KMS-11 (cell line): ENCODE measurements around the gene CHD9.

Experiments used
- H2AFZ ChIP-seq: fragments of 200-600 bp; sonication (generic); 2 replicates; pipeline ENCODE4 v1.6.1; 2016; ENCODE audit warnings: antibody characterized with exemption, mixed run types, low read depth
- H3K27ac ChIP-seq: fragments of 200-600 bp; sonication (generic); 2 replicates; pipeline ENCODE4 v1.6.1; 2016; ENCODE audit warnings: mild to moderate bottlenecking, mixed run types
- H3K27me3 ChIP-seq: fragments of 200-600 bp; sonication (generic); 2 replicates; pipeline ENCODE4 v1.6.1; 2017; ENCODE audit warnings: mild to moderate bottlenecking, low read depth, mixed run types, moderate library complexity; ENCODE audit not compliant: insufficient read depth
- H3K36me3 ChIP-seq: fragments of 200-600 bp; sonication (generic); 2 replicates; pipeline ENCODE4 v1.6.1; 2017; ENCODE audit warnings: mild to moderate bottlenecking, mixed run types; ENCODE audit not compliant: insufficient read depth
- H3K4me1 ChIP-seq: fragments of 200-600 bp; sonication (generic); 2 replicates; pipeline ENCODE4 v1.6.1; 2016; ENCODE audit warnings: mild to moderate bottlenecking, low read depth, mixed run types; ENCODE audit not compliant: poor library complexity, severe bottlenecking
- H3K4me2 ChIP-seq: fragments of 200-600 bp; sonication (generic); 2 replicates; pipeline ENCODE4 v1.7.0; 2016; ENCODE audit warnings: mild to moderate bottlenecking, mixed run types
- H3K4me3 ChIP-seq: fragments of 200-600 bp; sonication (generic); IDR thresholded peaks from 2 replicates; pipeline ENCODE4 v1.6.1; 2017; ENCODE audit warnings: low read depth, low read length, mixed read lengths; ENCODE audit not compliant: insufficient read depth
- H3K79me2 ChIP-seq: fragments of 200-600 bp; sonication (generic); 2 replicates; pipeline ENCODE4 v1.6.1; 2016; ENCODE audit warnings: low read depth, mixed run types; ENCODE audit not compliant: insufficient read depth
- H3K9ac ChIP-seq: fragments of 200-600 bp; sonication (generic); 2 replicates; pipeline ENCODE4 v1.6.1; 2016; ENCODE audit warnings: mild to moderate bottlenecking, mixed run types
- H4K20me1 ChIP-seq: fragments of 200-600 bp; sonication (generic); 2 replicates; pipeline ENCODE4 v1.6.1; 2016; ENCODE audit warnings: mild to moderate bottlenecking, mixed run types; ENCODE audit not compliant: insufficient read depth
- CTCF ChIP-seq: fragments of 200-600 bp; sonication (generic); conservative IDR thresholded peaks from 2 replicates; pipeline ENCODE4 v1.6.1; 2017; ENCODE audit warnings: low read depth, mild to moderate bottlenecking, antibody characterized with exemption, low read length, moderate library complexity, mixed read lengths

Gene CHD9

GRCh38 chr16:53166099-53166498 is 111.3 kb downstream of the CHD9 start:
- H3K79me2 ChIP-seq: no peaks in the 10 kb centered on the region
- no peak for TF ChIP-seq CTCF

GRCh38 chr16:53168744-53169143 is 114.0 kb downstream of the CHD9 start:
- no peaks in the 10 kb centered on the region for H4K20me1 ChIP-seq
- H3K79me2 ChIP-seq: no peaks in the 10 kb centered on the region
- H3K36me3 ChIP-seq: no peaks in the 10 kb centered on the region
- H2AFZ ChIP-seq: no peak overlapping the region
- no peak overlapping the region for H3K27ac ChIP-seq
- no peak overlapping the region for H3K4me3 ChIP-seq
- H3K9ac ChIP-seq: no peak overlapping the region
- H3K4me1 ChIP-seq: no peaks in the 10 kb centered on the region
- H3K27me3 ChIP-seq: no peaks in the 10 kb centered on the region
- no peak for TF ChIP-seq CTCF
- H3K4me2 ChIP-seq: no peak overlapping the region

More at GRCh38 chr16:53166099-53166498, 111.3 kb downstream of the CHD9 start:
- H3K4me3 ChIP-seq: no peak overlapping the region
- no peak overlapping the region for H2AFZ ChIP-seq
- no peaks in the 10 kb centered on the region for H3K4me1 ChIP-seq
- no peak overlapping the region for H3K27ac ChIP-seq
- no peaks in the 10 kb centered on the region for H3K27me3 ChIP-seq
- H4K20me1 ChIP-seq: no peaks in the 10 kb centered on the region
- H3K9ac ChIP-seq: no peak overlapping the region
- no peak overlapping the region for H3K4me2 ChIP-seq
- no peaks in the 10 kb centered on the region for H3K36me3 ChIP-seq

GRCh38 chr16:53172517-53172916 is 117.7 kb downstream of the CHD9 start:
- Histone ChIP-seq H3K79me2 (no peaks in the 10 kb centered on the region), H4K20me1 (no peaks in the 10 kb centered on the region), H3K4me1 (no peaks in the 10 kb centered on the region), H3K4me2 (no peak overlapping the region), H3K27ac (no peak overlapping the region), H3K4me3 (no peak overlapping the region), H2AFZ (no peak overlapping the region), H3K9ac (no peak overlapping the region), H3K27me3 (no peaks in the 10 kb centered on the region), H3K36me3 (no peaks in the 10 kb centered on the region)
- no peak for TF ChIP-seq CTCF

GRCh38 chr16:53175118-53175517 is 120.3 kb downstream of the CHD9 start:
- Histone ChIP-seq H2AFZ (no peak overlapping the region), H3K79me2 (no peaks in the 10 kb centered on the region), H3K9ac (no peak overlapping the region), H3K4me3 (no peak overlapping the region), H3K27me3 (no peaks in the 10 kb centered on the region), H4K20me1 (no peaks in the 10 kb centered on the region), H3K4me1 (no peaks in the 10 kb centered on the region), H3K36me3 (no peaks in the 10 kb centered on the region), H3K27ac (no peak overlapping the region), H3K4me2 (no peak overlapping the region)
- no peak for TF ChIP-seq CTCF
